ENCODE measurements around the gene MORN3. TPM values are rescaled to one million over a fixed set of nuclear protein-coding genes. Genes with fewer than 3 reads are reported as not detected.

MORN3 gene
- polyA plus RNA-seq, 1 donor (not counting 4 experiments of a cell fraction or from before 2014, with no cell fraction given): 0.30 TPM

- Histone ChIP-seq H2AFZ (ENCODE audit: control insufficient read depth, low read length) (no peak overlapping the region), H3K4me2 (ENCODE audit: control insufficient read depth, extremely low read depth, insufficient read depth, low read depth, low read length) (no peak overlapping the region), H3K27ac (ENCODE audit: control insufficient read depth, insufficient read depth, low read length) (no peak overlapping the region), H4K20me1 (ENCODE audit: control insufficient read depth, extremely low read depth, insufficient read depth, low read length) (no peaks in the 10 kb centered on the region), H3K4me3 (ENCODE audit: control insufficient read depth in 2 of 3, extremely low read depth in 1 of 3, insufficient read depth in 2 of 3, low read depth in 1 of 3, low read length in 3 of 3) (no peak overlapping the region), H3K27me3 (ENCODE audit: control insufficient read depth, extremely low read depth, insufficient read depth, low read length) (no peaks in the 10 kb centered on the region), H3K9me3 (ENCODE audit: control insufficient read depth, low read depth, low read length) (no peaks in the 10 kb centered on the region), H3K9me1 (ENCODE audit: control insufficient read depth, extremely low read depth, insufficient read depth, low read length) (no peaks in the 10 kb centered on the region), H3K4me1 (ENCODE audit: control insufficient read depth, extremely low read depth, insufficient read depth, low read length) (no peaks in the 10 kb centered on the region), H3K9ac (ENCODE audit: control insufficient read depth, extremely low read depth, insufficient read depth, low read length) (no peak overlapping the region), H3K36me3 (ENCODE audit: control insufficient read depth in 2 of 2, extremely low read depth in 1 of 2, insufficient read depth in 2 of 2, low read length in 2 of 2) (no peaks in the 10 kb centered on the region), H3K79me2 (ENCODE audit: control insufficient read depth, insufficient read depth, low read length) (no peaks in the 10 kb centered on the region)
- TF ChIP-seq CTCF (optimal IDR thresholded peaks at IDR 0.05 in 1 of 3, IDR thresholded peaks at IDR 0.05 in 1 of 3, conservative IDR thresholded peaks at IDR 0.05 in 1 of 3; ENCODE audit: extremely low read depth in 1 of 3, insufficient read depth in 2 of 3, low read length in 3 of 3): no peak
- TF ChIP-seq EZH2 (IDR thresholded peaks at IDR 0.05; ENCODE audit: low read length): no peak
- FAIRE-seq (no peak), DNase-seq (ENCODE audit: low read depth, low spot score) (no peak)
- dilution Hi-C loops (cut with MboI; ENCODE audit: extremely low pct_ligation_motif_present, low sequenced_read_pairs): no loop called here
These were observed 9.4 kb upstream of the MORN3 start for GRCh38 chr12:121678716-121679300.

GRCh38 chr12:121678305-121678704 is 8.9 kb upstream of the MORN3 start:
- H3K4me3 ChIP-seq (ENCODE audit: control insufficient read depth in 2 of 3, extremely low read depth in 1 of 3, insufficient read depth in 2 of 3, low read depth in 1 of 3, low read length in 3 of 3): no peak overlapping the region
- no peaks in the 10 kb centered on the region for H3K9me3 ChIP-seq (ENCODE audit: control insufficient read depth, low read depth, low read length)
- FAIRE-seq (no peak), DNase-seq (ENCODE audit: low read depth, low spot score) (no peak)
- TF ChIP-seq EZH2 (IDR thresholded peaks at IDR 0.05; ENCODE audit: low read length): no peak
- TF ChIP-seq CTCF (optimal IDR thresholded peaks at IDR 0.05 in 1 of 3, IDR thresholded peaks at IDR 0.05 in 1 of 3, conservative IDR thresholded peaks at IDR 0.05 in 1 of 3; ENCODE audit: extremely low read depth in 1 of 3, insufficient read depth in 2 of 3, low read length in 3 of 3): no peak
- H3K27me3 ChIP-seq (ENCODE audit: control insufficient read depth, extremely low read depth, insufficient read depth, low read length): no peaks in the 10 kb centered on the region
- H3K36me3 ChIP-seq (ENCODE audit: control insufficient read depth in 2 of 2, extremely low read depth in 1 of 2, insufficient read depth in 2 of 2, low read length in 2 of 2): no peaks in the 10 kb centered on the region
- no peak overlapping the region for H3K27ac ChIP-seq (ENCODE audit: control insufficient read depth, insufficient read depth, low read length)
- H3K4me1 ChIP-seq (ENCODE audit: control insufficient read depth, extremely low read depth, insufficient read depth, low read length): peaks cover under 1% of the 10 kb centered on the region
- H4K20me1 ChIP-seq (ENCODE audit: control insufficient read depth, extremely low read depth, insufficient read depth, low read length): no peaks in the 10 kb centered on the region
- H3K79me2 ChIP-seq (ENCODE audit: control insufficient read depth, insufficient read depth, low read length): no peaks in the 10 kb centered on the region
- no peaks in the 10 kb centered on the region for H3K9me1 ChIP-seq (ENCODE audit: control insufficient read depth, extremely low read depth, insufficient read depth, low read length)
- no peak overlapping the region for H2AFZ ChIP-seq (ENCODE audit: control insufficient read depth, low read length)
- no peak overlapping the region for H3K4me2 ChIP-seq (ENCODE audit: control insufficient read depth, extremely low read depth, insufficient read depth, low read depth, low read length)
- dilution Hi-C loops (cut with MboI; ENCODE audit: extremely low pct_ligation_motif_present, low sequenced_read_pairs): no loop called here
- no peak overlapping the region for H3K9ac ChIP-seq (ENCODE audit: control insufficient read depth, extremely low read depth, insufficient read depth, low read length)

All from keratinocyte (primary cell).